BJ (cell line): ENCODE data around the gene NHLRC4. TPM values are rescaled to one million over a fixed set of nuclear protein-coding genes. Genes with fewer than 3 reads are reported as not detected.

Experiments used
- CTCF ChIA-PET: fragments of 350-600 bp; formaldehyde crosslinking; extraction: SDS; loops from one replicate; lab custom pipeline; 2021; ENCODE audit warnings: antibody characterized with exemption, inconsistent platforms; lab: Yijun Ruan, JAX
- POLR2A ChIA-PET: fragments of 300-600 bp; sonication (Branson Sonifier 250); formaldehyde crosslinking; extraction: SDS; loops from one replicate; lab custom pipeline; 2021; ENCODE audit warnings: antibody characterized with exemption; lab: Charles Lee
- DNase-seq: peaks from one replicate; pipeline ENCODE4 v3.0.0-alpha.2; 2011; ENCODE audit warnings: low read depth
- H3K27me3 ChIP-seq: 2 replicates; pipeline ENCODE4 v1.6.0; 2011; ENCODE audit warnings: low read length; ENCODE audit not compliant: control insufficient read depth, insufficient read depth
- H3K36me3 ChIP-seq: 2 replicates; pipeline ENCODE4 v1.5.1; 2011; ENCODE audit warnings: low read length; ENCODE audit not compliant: control insufficient read depth, insufficient read depth
- H3K4me3 ChIP-seq: 2 replicates; pipeline ENCODE4 v1.5.1; 2011; ENCODE audit warnings: low read depth, mild to moderate bottlenecking, control low read depth, low read length
- CTCF ChIP-seq: IDR thresholded peaks from 2 replicates; pipeline ENCODE4 v1.5.1; 2011; ENCODE audit warnings: low read depth, mild to moderate bottlenecking, control low read depth, inconsistent platforms, low read length, moderate library complexity; ENCODE audit not compliant: insufficient read depth
- polyA plus RNA-seq: library from polyadenylated mRNA; depleted of rRNA; stranded (reverse); fragments of >200 nt; gene quantifications from 2 replicates; pipeline ENCODE4 v1.2.3, GENCODE V29; 2011

NHLRC4 gene
- polyA plus RNA-seq, 1 experiment: 0.66 TPM

GRCh38 chr16:590188-590814 lies 23.5 kb downstream of the NHLRC4 start:
- POLR2A ChIA-PET: no interaction called here
- no peak for TF ChIP-seq CTCF
- peak overlapping the region; percentile 94 for H3K4me3 ChIP-seq
- no peaks in the 10 kb centered on the region for H3K27me3 ChIP-seq
- H3K36me3 ChIP-seq: peaks cover 4% of the 10 kb centered on the region; the same call in 1 of the 2 replicates
- CTCF ChIA-PET: interaction anchor here (1.0 kb wide), 1 partner anchor 15 kb away, joined by 4 read pairs; no protein-coding TSS in a partner anchor
- DNase-seq: no peak

GRCh38 chr16:590815-591200 lies 24.0 kb downstream of the NHLRC4 start:
- POLR2A ChIA-PET: no interaction called here
- DNase-seq: no peak
- Histone ChIP-seq H3K4me3 (peak overlapping the region; percentile 94), H3K27me3 (no peaks in the 10 kb centered on the region), H3K36me3 (peaks cover 4% of the 10 kb centered on the region; the same call in 1 of the 2 replicates)
- CTCF ChIA-PET: interaction anchor here (1.0 kb wide), 1 partner anchor 14 kb away, joined by 4 read pairs; no protein-coding TSS in a partner anchor
- TF ChIP-seq CTCF: no peak

GRCh38 chr16:591231-591630 lies 24.4 kb downstream of the NHLRC4 start:
- Histone ChIP-seq H3K36me3 (peaks cover 5% of the 10 kb centered on the region; the same call in 1 of the 2 replicates), H3K27me3 (no peaks in the 10 kb centered on the region), H3K4me3 (peak overlapping the region; percentile 94)
- TF ChIP-seq CTCF: no peak
- no peak for DNase-seq
- ChIA-PET CTCF (no interaction called here), POLR2A (no interaction called here)

- DNase-seq: no peak
- Histone ChIP-seq H3K36me3 (peaks cover 8% of the 10 kb centered on the region; the same call in 1 of the 2 replicates), H3K4me3 (no peak overlapping the region), H3K27me3 (no peaks in the 10 kb centered on the region)
- POLR2A ChIA-PET: no interaction called here
- no peak for TF ChIP-seq CTCF
- CTCF ChIA-PET: no interaction called here
Observed at GRCh38 chr16:591892-592517, 25.2 kb downstream of the NHLRC4 start.

GRCh38 chr16:592518-593306 lies 25.9 kb downstream of the NHLRC4 start:
- no peak for DNase-seq
- CTCF ChIA-PET: interaction anchor here (0.6 to 1.6 kb wide), 3 partner anchors 17 to 347 kb away, joined by 3 to 5 read pairs (median 3); no protein-coding TSS in a partner anchor
- H3K4me3 ChIP-seq: no peak overlapping the region
- TF ChIP-seq CTCF: no peak
- peaks cover 8% of the 10 kb centered on the region; the same call in 1 of the 2 replicates for H3K36me3 ChIP-seq
- no peaks in the 10 kb centered on the region for H3K27me3 ChIP-seq
- POLR2A ChIA-PET: no interaction called here
